T-cell (primary cell): ENCODE results near the gene FMN1. TPM values are rescaled to one million over a fixed set of nuclear protein-coding genes. Genes with fewer than 3 reads are reported as not detected.
"Not testable (repeated sequence)": the region's sequence is repeated elsewhere in the genome, so short reads cannot be mapped to it uniquely, and the experiment has no call there.

Experiments used
- ATAC-seq, 4 experiments: fragments of 200-7000 bp in 3 of 4; fragments of 150-1000 bp in 1 of 4; cut with Tn5 transposase; replicated peaks in 1 of 4; 1 replicate in 3 of 4; 2 replicates in 1 of 4; pipeline ENCODE4 v1.10.0; 2021; ENCODE audit warnings: moderate library complexity in 3 of 4, mild to moderate bottlenecking in 2 of 4, moderate number of reproducible peaks in 1 of 4
- CTCF ChIA-PET, 2 donors: fragments of 300-600 bp; sonication (Branson Sonifier 250); formaldehyde crosslinking; loops; one replicate each; lab custom pipeline; 2022; ENCODE audit warnings: antibody characterized with exemption in 2 of 2; lab: Charles Lee
- POLR2A ChIA-PET, 2 donors: fragments of 300-600 bp; sonication (Branson Sonifier 250); formaldehyde crosslinking; loops; one replicate each; lab custom pipeline; 2022; ENCODE audit warnings: antibody characterized with exemption in 2 of 2; lab: Charles Lee
- DNase-seq, 35 experiments: peaks; one replicate each; pipeline versions ENCODE4 v3.0.0 to v3.0.0-alpha.2; 2013 to 2023
- H3K27ac ChIP-seq: one replicate; pipeline ENCODE4 v1.5.1; 2013; ENCODE audit warnings: low read length
- H3K27me3 ChIP-seq, 2 experiments: replicated peaks in 1 of 2; 1 replicate in 1 of 2; 2 replicates in 1 of 2; pipeline versions ENCODE4 v1.6.1 to v1.7.0; 2013; ENCODE audit warnings: low read length in 1 of 2, mixed read lengths in 1 of 2; ENCODE audit not compliant: control insufficient read depth in 2 of 2, insufficient read depth in 2 of 2; ENCODE audit errors: extremely low read depth in 1 of 2
- H3K36me3 ChIP-seq, 2 donors: 1 replicate in 1 of 2; 2 replicates in 1 of 2; pipeline versions ENCODE4 v1.6.1 to v1.7.0; 2013; ENCODE audit warnings: low read length in 1 of 2; ENCODE audit not compliant: control insufficient read depth in 2 of 2, insufficient read depth in 1 of 2; ENCODE audit errors: extremely low read depth in 1 of 2
- H3K4me1 ChIP-seq, 2 experiments: 1 replicate in 1 of 2; 2 replicates in 1 of 2; pipeline versions ENCODE4 v1.6.1 to v1.7.0; 2013; ENCODE audit warnings: low read length in 2 of 2, mixed read lengths in 1 of 2; ENCODE audit not compliant: insufficient read depth in 2 of 2, control insufficient read depth in 1 of 2; ENCODE audit errors: extremely low read depth in 1 of 2
- H3K4me3 ChIP-seq, 2 donors: 1 replicate in 1 of 2; 2 replicates in 1 of 2; pipeline versions ENCODE4 v1.5.1 to v1.7.0; 2013; ENCODE audit warnings: mild to moderate bottlenecking in 2 of 2, low read length in 1 of 2, moderate library complexity in 1 of 2; ENCODE audit not compliant: control insufficient read depth in 1 of 2; ENCODE audit errors: extremely low read depth in 1 of 2
- H3K9me3 ChIP-seq: 2 replicates; pipeline ENCODE4 v1.7.0; 2013
- H3K27ac Mint-ChIP-seq, 2 donors: one replicate each; pipeline ENCODE4 v1.8.0; 2020 to 2021; ENCODE audit warnings: mild to moderate bottlenecking in 2 of 2, mixed read lengths in 2 of 2
- H3K27me3 Mint-ChIP-seq, 2 donors: one replicate each; pipeline ENCODE4 v1.8.0; 2021 to 2022; ENCODE audit warnings: mixed read lengths in 2 of 2
- H3K36me3 Mint-ChIP-seq: one replicate; pipeline ENCODE4 v1.8.0; 2021; ENCODE audit warnings: mixed read lengths
- H3K4me1 Mint-ChIP-seq, 3 donors: one replicate each; pipeline ENCODE4 v1.8.0; 2020 to 2022; ENCODE audit warnings: mixed read lengths in 3 of 3, mild to moderate bottlenecking in 1 of 3
- H3K4me3 Mint-ChIP-seq, 3 donors: one replicate each; pipeline ENCODE4 v1.8.0; 2020 to 2022; ENCODE audit warnings: mild to moderate bottlenecking in 3 of 3, mixed read lengths in 3 of 3, moderate library complexity in 3 of 3
- H3K9me3 Mint-ChIP-seq, 3 donors: one replicate each; pipeline ENCODE4 v1.8.0; 2020 to 2022; ENCODE audit warnings: mixed read lengths in 3 of 3
- WGBS: methylation state at CpG from one replicate; pipeline ENCODE4 v1.1.5; 2013; ENCODE audit warnings: missing lambda C conversion rate; ENCODE audit not compliant: insufficient coverage; 5-methylcytosine and 5-hydroxymethylcytosine counted together
- total RNA-seq, 35 experiments: library from RNA in 6 of 35; stranded (reverse) in 6 of 35; fragments of 120-200 nt in 1 of 35; gene quantifications; one replicate each; pipeline versions ENCODE4 v1.2.1 to v1.2.4 and lab custom pipeline; 2013 to 2026

Gene FMN1
- total RNA-seq, 5 donors from 2014 or later (not counting 1 experiment from before 2014, with no cell fraction given) = 0.20 to 22.4 (median 14.9) TPM

DNA sequence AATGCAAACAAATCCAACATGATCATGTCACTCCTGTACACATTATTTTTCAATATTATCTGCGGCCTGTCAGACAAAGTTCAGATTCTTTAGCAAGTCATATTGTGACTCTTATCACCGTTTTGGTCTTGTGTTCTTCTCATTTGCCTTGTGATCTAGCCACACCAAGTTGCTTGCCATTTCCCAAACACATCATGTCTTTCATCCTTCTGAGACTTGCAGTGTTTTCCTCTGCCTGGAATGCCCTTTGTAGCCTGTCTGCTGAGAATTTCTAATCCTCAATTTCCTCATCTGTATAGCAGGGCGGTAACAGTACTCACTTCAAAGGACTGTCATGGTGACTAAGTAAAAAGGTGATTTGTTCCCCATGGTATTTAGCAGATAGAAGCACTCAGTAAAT is 341.7 kb downstream of the FMN1 start:
- CTCF ChIA-PET = no interaction called here
- WGBS = 69% methylated on average over 2 of the region's 3 CpGs
- POLR2A ChIA-PET = no interaction called here
- Mint-ChIP-seq H3K36me3 (no peaks in the 10 kb centered on the region), H3K4me3 (no peak overlapping the region), H3K27ac (no peak overlapping the region), H3K4me1 (no peaks in the 10 kb centered on the region), H3K9me3 (no peaks in the 10 kb centered on the region), H3K27me3 (peaks cover 0 to 5% of the 10 kb centered on the region in 2 donors)
- Histone ChIP-seq H3K4me1 (no peaks in the 10 kb centered on the region), H3K9me3 (no peaks in the 10 kb centered on the region), H3K36me3 (no peaks in the 10 kb centered on the region), H3K27me3 (no peaks in the 10 kb centered on the region), H3K4me3 (no peak overlapping the region), H3K27ac (no peak overlapping the region)
- DNase-seq = no peak
- ATAC-seq = no peak

GRCh38 chr15:32852017-32852416 is 342.5 kb downstream of the FMN1 start:
- DNase-seq = no peak
- ChIA-PET CTCF (no interaction called here), POLR2A (no interaction called here)
- Mint-ChIP-seq H3K36me3 (no peaks in the 10 kb centered on the region), H3K9me3 (peaks cover 0 to 2% (median 0%) of the 10 kb centered on the region in 3 donors), H3K4me3 (no peak overlapping the region), H3K27ac (no peak overlapping the region), H3K4me1 (no peaks in the 10 kb centered on the region), H3K27me3 (peaks cover 0 to 5% of the 10 kb centered on the region in 2 donors)
- 92% methylated on average over 3 of the region's 4 CpGs for WGBS
- H3K27ac ChIP-seq = no peak overlapping the region
- H3K4me3 ChIP-seq = no peak overlapping the region
- H3K27me3 ChIP-seq = no peaks in the 10 kb centered on the region
- no peaks in the 10 kb centered on the region for H3K9me3 ChIP-seq
- no peaks in the 10 kb centered on the region for H3K36me3 ChIP-seq
- no peak for ATAC-seq
- no peaks in the 10 kb centered on the region for H3K4me1 ChIP-seq

GRCh38 chr15:32851572-32851971 is 342.9 kb downstream of the FMN1 start:
- Histone ChIP-seq H3K27ac (no peak overlapping the region), H3K9me3 (no peaks in the 10 kb centered on the region), H3K4me1 (no peaks in the 10 kb centered on the region), H3K4me3 (no peak overlapping the region), H3K36me3 (no peaks in the 10 kb centered on the region), H3K27me3 (no peaks in the 10 kb centered on the region)
- Mint-ChIP-seq H3K4me3 (no peak overlapping the region), H3K4me1 (no peaks in the 10 kb centered on the region), H3K27me3 (peaks cover 0 to 5% of the 10 kb centered on the region in 2 donors), H3K9me3 (peaks cover 0 to 4% (median 0%) of the 10 kb centered on the region in 3 donors), H3K36me3 (no peaks in the 10 kb centered on the region), H3K27ac (no peak overlapping the region)
- ATAC-seq (no peak), DNase-seq (no peak)
- ChIA-PET POLR2A (no interaction called here), CTCF (no interaction called here)
- no CpG with 5 or more reads among the region's 5 CpGs for WGBS

GRCh38 chr15:32849769-32850668 is 344.5 kb downstream of the FMN1 start:
- WGBS = no CpG with 5 or more reads among the region's 11 CpGs

GRCh38 chr15:32846671-32847070 is 347.8 kb downstream of the FMN1 start:
- H3K27ac Mint-ChIP-seq, H3K27me3 Mint-ChIP-seq, CTCF ChIA-PET, H3K36me3 ChIP-seq, H3K9me3 ChIP-seq, H3K4me3 ChIP-seq, H3K36me3 Mint-ChIP-seq, H3K27me3 ChIP-seq, H3K27ac ChIP-seq, H3K4me3 Mint-ChIP-seq, H3K9me3 Mint-ChIP-seq, H3K4me1 ChIP-seq, POLR2A ChIA-PET, DNase-seq, H3K4me1 Mint-ChIP-seq, ATAC-seq: not testable (repeated sequence)
- WGBS = no CpG with 5 or more reads among the region's 2 CpGs

More at GRCh38 chr15:32849769-32850668, 344.5 kb downstream of the FMN1 start:
- no peaks in the 10 kb centered on the region for H3K9me3 ChIP-seq
- no peak overlapping the region for H3K27ac ChIP-seq
- Mint-ChIP-seq H3K9me3 (peaks cover 0 to 4% (median 0%) of the 10 kb centered on the region in 3 donors), H3K4me1 (no peaks in the 10 kb centered on the region), H3K27me3 (peaks cover 0 to 5% of the 10 kb centered on the region in 2 donors), H3K27ac (no peak overlapping the region), H3K4me3 (no peak overlapping the region), H3K36me3 (no peaks in the 10 kb centered on the region)
- no peak for ATAC-seq
- H3K4me1 ChIP-seq = no peaks in the 10 kb centered on the region
- DNase-seq = no peak
- no peaks in the 10 kb centered on the region for H3K36me3 ChIP-seq
- no peaks in the 10 kb centered on the region for H3K27me3 ChIP-seq
- no peak overlapping the region for H3K4me3 ChIP-seq
- POLR2A ChIA-PET = no interaction called here
- CTCF ChIA-PET = no interaction called here

GRCh38 chr15:32844118-32844711 is 350.3 kb downstream of the FMN1 start:
- Mint-ChIP-seq H3K36me3 (no peaks in the 10 kb centered on the region), H3K4me3 (no peak overlapping the region), H3K9me3 (peaks cover 0 to 4% (median 0%) of the 10 kb centered on the region in 3 donors), H3K27me3 (peaks cover 0 to 3% of the 10 kb centered on the region in 2 donors), H3K27ac (no peak overlapping the region), H3K4me1 (no peaks in the 10 kb centered on the region)
- H3K27ac ChIP-seq = no peak overlapping the region
- DNase-seq = no peak
- H3K36me3 ChIP-seq = no peaks in the 10 kb centered on the region
- ChIA-PET POLR2A (no interaction called here), CTCF (interaction anchor here in 1 of 2 donors (1.2 kb wide), 1 partner anchor 92 kb away, joined by 5 read pairs; no protein-coding TSS in a partner anchor)
- no peak overlapping the region for H3K4me3 ChIP-seq
- ATAC-seq = no peak
- no peaks in the 10 kb centered on the region for H3K9me3 ChIP-seq
- no peaks in the 10 kb centered on the region for H3K4me1 ChIP-seq
- no CpG with 5 or more reads among the region's 2 CpGs for WGBS
- peaks cover 0 to 2% of the 10 kb centered on the region in 2 experiments for H3K27me3 ChIP-seq
